AG04449 (cell line): Measurements from ENCODE around the gene FOXN3.

Experiments
- CTCF ChIA-PET: fragments of 350-600 bp; formaldehyde crosslinking; extraction: SDS; loops from one replicate; lab custom pipeline; 2021; ENCODE audit warnings: antibody characterized with exemption; lab: Yijun Ruan, JAX
- POLR2A ChIA-PET: fragments of 400-600, 350-600 bp; formaldehyde crosslinking; extraction: SDS; loops from one replicate; lab custom pipeline; 2020; ENCODE audit warnings: antibody characterized with exemption, inconsistent platforms; lab: Yijun Ruan, JAX
- DNase-seq: peaks from one replicate; pipeline ENCODE4 v3.0.0-alpha.2; 2010; ENCODE audit warnings: low read depth, low spot score
- H3K4me3 ChIP-seq: 2 replicates; pipeline ENCODE4 v1.5.1; 2011; ENCODE audit warnings: low read depth, mild to moderate bottlenecking, control low read depth, low read length
- CTCF ChIP-seq: IDR thresholded peaks from one replicate; pipeline ENCODE4 v1.5.1; 2011; ENCODE audit warnings: mild to moderate bottlenecking, moderate library complexity, low read length, control low read depth, inconsistent platforms; ENCODE audit not compliant: insufficient read depth; ENCODE audit errors: missing control alignments

Gene FOXN3

GRCh38 chr14:89228921-89229639 lies 188.0 kb downstream of the FOXN3 start:
- ChIA-PET CTCF (interaction anchor here (1.1 to 2.5 kb wide), 2 partner anchors 10 to 13 kb away, joined by 3 to 6 read pairs; no protein-coding TSS in a partner anchor), POLR2A (no interaction called here)
- no peak for TF ChIP-seq CTCF
- no peak overlapping the region for H3K4me3 ChIP-seq
- DNase-seq = no peak

- CTCF ChIA-PET = interaction anchor here (1.4 kb wide), 1 partner anchor 16 kb away, joined by 3 read pairs; no protein-coding TSS in a partner anchor
- H3K4me3 ChIP-seq = no peak overlapping the region
- no peak for TF ChIP-seq CTCF
- POLR2A ChIA-PET = no interaction called here
- DNase-seq = no peak
These were observed 189.6 kb downstream of the FOXN3 start for GRCh38 chr14:89227496-89227836.

DNA sequence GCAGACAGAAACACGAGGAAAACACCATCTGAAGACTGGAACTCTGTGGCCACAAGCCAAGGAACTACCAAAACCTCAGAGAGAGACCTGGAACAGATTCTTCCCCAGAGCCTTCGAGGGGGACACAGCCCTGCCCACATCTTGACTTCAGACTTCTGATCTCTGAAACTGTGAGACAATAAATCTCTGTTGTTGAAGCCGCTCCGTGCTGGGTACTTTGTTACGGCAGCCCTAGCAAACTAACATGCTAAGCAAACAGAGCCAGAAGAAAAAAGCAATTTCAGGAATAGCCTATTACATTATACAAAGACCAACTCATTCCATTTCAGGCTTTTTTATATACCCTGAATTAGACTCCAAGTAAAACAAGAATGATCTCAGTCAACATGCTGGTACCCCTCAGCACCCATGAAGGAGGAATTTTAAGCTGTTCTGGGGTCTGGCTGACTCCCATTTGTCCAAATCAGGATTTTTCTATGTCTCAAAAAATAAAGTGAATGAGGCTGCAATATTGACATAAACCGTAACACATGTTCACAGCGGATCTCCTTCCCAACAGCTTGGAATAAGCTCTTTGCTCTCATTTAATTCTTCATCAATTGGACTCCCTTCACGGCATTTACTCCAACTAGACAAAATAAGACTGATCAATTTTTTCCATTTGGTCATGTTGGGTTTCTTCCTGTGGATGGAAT lies 190.1 kb downstream of the FOXN3 start:
- DNase-seq = no peak
- no peak for TF ChIP-seq CTCF
- ChIA-PET POLR2A (interaction anchor here (0.6 kb wide), 1 partner anchor 33 kb away, joined by 3 read pairs; no protein-coding TSS in a partner anchor), CTCF (interaction anchor here (1.4 kb wide), 1 partner anchor 16 kb away, joined by 3 read pairs; no protein-coding TSS in a partner anchor)
- no peak overlapping the region for H3K4me3 ChIP-seq

DNA sequence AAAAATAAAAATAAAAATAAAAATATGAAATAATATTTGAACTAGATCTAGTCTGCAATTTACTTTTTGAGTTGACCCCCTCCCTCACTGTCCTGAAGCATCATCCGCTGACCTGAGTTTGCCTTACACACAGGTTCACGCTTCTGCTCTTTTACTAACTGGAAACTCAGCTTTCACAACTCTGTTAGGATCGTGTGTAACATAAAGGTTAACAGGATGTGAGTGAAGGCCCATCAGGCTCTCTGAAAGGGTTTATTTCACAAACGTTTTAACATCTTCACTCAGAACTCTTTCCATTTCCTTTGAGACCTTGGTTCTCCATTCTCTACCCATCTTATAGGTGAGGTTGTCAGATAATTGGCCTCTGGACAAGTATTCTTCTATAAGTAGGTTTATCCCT lies 191.4 kb downstream of the FOXN3 start:
- no peak overlapping the region for H3K4me3 ChIP-seq
- no peak for TF ChIP-seq CTCF
- CTCF ChIA-PET = interaction anchor here (0.8 to 1.7 kb wide), 2 partner anchors 13 to 15 kb away, joined by 3 read pairs; no protein-coding TSS in a partner anchor
- POLR2A ChIA-PET = no interaction called here
- DNase-seq = no peak

- ChIA-PET CTCF (no interaction called here), POLR2A (no interaction called here)
- H3K4me3 ChIP-seq = no peak overlapping the region
- no peak for TF ChIP-seq CTCF
- DNase-seq = no peak
These were observed 195.8 kb downstream of the FOXN3 start for GRCh38 chr14:89221109-89221810.

- no peak for TF ChIP-seq CTCF
- DNase-seq = no peak
- ChIA-PET POLR2A (no interaction called here), CTCF (no interaction called here)
- H3K4me3 ChIP-seq = no peak overlapping the region
These were observed 198.0 kb downstream of the FOXN3 start for GRCh38 chr14:89219051-89219450.
